Measurements from ENCODE around the gene HAVCR2.

DNA sequence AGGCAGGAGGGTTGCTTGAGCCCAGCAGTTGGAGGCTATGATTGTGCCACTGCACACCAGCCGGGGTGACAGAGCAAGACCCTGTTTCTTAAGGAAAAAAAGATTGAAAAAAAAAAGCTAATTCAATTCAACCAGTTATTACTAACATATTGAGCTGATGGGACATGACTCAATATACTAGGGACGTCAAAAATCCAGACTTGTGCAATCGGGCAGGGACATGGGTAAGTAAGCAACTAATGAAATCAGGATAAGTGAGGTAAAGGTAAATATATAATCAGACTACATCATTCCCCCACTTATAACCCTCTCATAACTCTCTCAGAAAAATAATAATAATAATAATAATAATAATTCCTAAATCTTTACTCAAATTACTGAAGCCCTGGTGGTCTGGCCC lies 49.0 kb downstream of the HAVCR2 start:
- no peak for TF ChIP-seq POLR2A (IDR thresholded peaks at IDR 0.05; ENCODE audit: low read depth, low read length)
- no peak for TF ChIP-seq POLR2AphosphoS5 (IDR thresholded peaks at IDR 0.05; ENCODE audit: low read depth, low read length)
- no peak for TF ChIP-seq TAF1 (IDR thresholded peaks at IDR 0.05; ENCODE audit: low read depth, low read length)
- TF ChIP-seq SPI1 (IDR thresholded peaks at IDR 0.05; ENCODE audit: low read depth, low read length): no peak
- no peak for TF ChIP-seq PAX5 (IDR thresholded peaks at IDR 0.05; ENCODE audit: insufficient read depth, low read length, severe bottlenecking)

All from GM12891 (cell line).